Hepatocyte (in vitro differentiated cells): ENCODE measurements around the gene RMP24.

Experiments used
- DNase-seq: peaks from one replicate; pipeline ENCODE4 v3.0.0-alpha.2; 2016; ENCODE audit warnings: low spot score
- H2AFZ ChIP-seq: fragments of 200-600 bp; sonication (generic); 2 replicates; pipeline ENCODE4 v1.6.0; 2016; ENCODE audit warnings: antibody characterized with exemption, mild to moderate bottlenecking
- H3K27ac ChIP-seq: fragments of 200-600 bp; sonication (generic); 2 replicates; pipeline ENCODE4 v1.5.1; 2016; ENCODE audit warnings: mild to moderate bottlenecking
- H3K27me3 ChIP-seq: fragments of 200-600 bp; sonication (generic); 2 replicates; pipeline ENCODE4 v1.6.1; 2016
- H3K36me3 ChIP-seq: fragments of 200-600 bp; sonication (generic); replicated peaks from 2 replicates; pipeline ENCODE4 v1.5.1; 2016; ENCODE audit warnings: low read depth; ENCODE audit not compliant: insufficient read depth
- H3K4me1 ChIP-seq: fragments of 200-600 bp; sonication (generic); 2 replicates; pipeline ENCODE4 v1.5.1; 2016; ENCODE audit warnings: mild to moderate bottlenecking, moderate library complexity; ENCODE audit not compliant: insufficient read depth
- H3K4me2 ChIP-seq: fragments of 200-600 bp; sonication (generic); 2 replicates; pipeline ENCODE4 v1.6.0; 2016
- H3K4me3 ChIP-seq: fragments of 200-600 bp; sonication (generic); 2 replicates; pipeline ENCODE4 v1.5.1; 2016; ENCODE audit warnings: mild to moderate bottlenecking
- H3K79me2 ChIP-seq: fragments of 200-600 bp; sonication (generic); 2 replicates; pipeline ENCODE4 v1.6.0; 2017; ENCODE audit warnings: mild to moderate bottlenecking
- H3K9me2 ChIP-seq: fragments of 200-600 bp; sonication (generic); replicated peaks from 2 replicates; pipeline ENCODE4 v1.6.0; 2017; ENCODE audit warnings: mild to moderate bottlenecking; ENCODE audit not compliant: insufficient read depth
- H3K9me3 ChIP-seq: fragments of 200-600 bp; sonication (generic); 2 replicates; pipeline ENCODE4 v1.5.1; 2016; ENCODE audit warnings: low read depth, mild to moderate bottlenecking
- H4K20me1 ChIP-seq: fragments of 200-600 bp; sonication (generic); 2 replicates; pipeline ENCODE4 v1.6.0; 2016; ENCODE audit warnings: mild to moderate bottlenecking; ENCODE audit not compliant: insufficient read depth, poor library complexity, severe bottlenecking
- CTCF ChIP-seq: fragments of 200-600 bp; sonication (generic); IDR thresholded peaks from 2 replicates; pipeline ENCODE4 v1.5.1; 2016; ENCODE audit warnings: antibody characterized with exemption, mild to moderate bottlenecking; ENCODE audit not compliant: poor library complexity
- EZH2 ChIP-seq: fragments of 200-600 bp; sonication (generic); IDR thresholded peaks from 2 replicates; pipeline ENCODE4 v1.6.1; 2016; ENCODE audit warnings: antibody characterized with exemption, mild to moderate bottlenecking, borderline replicate concordance
- EZH2phosphoT487 ChIP-seq: fragments of 200-600 bp; sonication (generic); IDR thresholded peaks from one replicate; pipeline ENCODE4 v1.6.1; 2018; ENCODE audit warnings: antibody characterized with exemption, mild to moderate bottlenecking, low read depth, moderate library complexity; ENCODE audit not compliant: unreplicated experiment, severe bottlenecking
- WGBS: methylation state at CpG from one replicate; pipeline ENCODE4 v1.1.6; 2016; ENCODE audit warnings: low lambda C conversion rate; ENCODE audit errors: missing lambda C conversion rate; 5-methylcytosine and 5-hydroxymethylcytosine counted together

The RMP24 gene

DNA sequence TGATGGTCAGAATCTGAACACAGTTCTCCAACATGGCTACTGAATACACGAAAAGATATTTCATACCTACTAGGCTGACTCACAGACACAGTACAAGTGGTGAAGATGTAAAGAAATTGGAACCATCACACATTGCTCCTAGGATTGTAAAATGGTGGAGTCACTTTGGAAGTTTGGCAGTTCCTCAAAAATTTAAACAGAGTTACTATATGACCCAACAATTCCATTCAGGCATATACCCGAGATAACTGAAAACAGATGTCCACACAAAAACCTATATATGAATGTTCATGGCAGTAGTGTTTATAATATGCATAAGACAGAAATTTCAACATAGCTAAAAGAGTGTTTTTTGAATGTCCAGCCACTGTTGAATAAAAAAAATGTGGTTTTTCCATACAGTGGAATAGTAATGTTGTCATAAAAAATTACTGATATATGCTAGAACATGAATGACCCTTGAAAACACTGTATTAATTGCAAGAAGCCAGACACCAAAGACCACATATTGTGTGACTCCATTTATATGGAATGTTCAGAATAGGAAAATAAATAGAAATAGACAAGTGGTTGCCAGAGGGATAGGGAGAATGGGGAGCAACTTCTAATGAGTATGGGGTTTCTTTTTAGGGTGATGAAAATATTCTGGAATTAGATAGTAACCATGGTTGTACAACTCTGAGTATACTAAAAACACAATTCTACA is 10.1 kb downstream of the RMP24 start:
- no peaks in the 10 kb centered on the region for H3K27me3 ChIP-seq
- no peaks in the 10 kb centered on the region for H3K4me1 ChIP-seq
- H3K79me2 ChIP-seq, result no peaks in the 10 kb centered on the region
- WGBS, result 76% methylated on average over 2 of the region's 2 CpGs
- no peak overlapping the region for H2AFZ ChIP-seq
- H3K9me3 ChIP-seq, result no peaks in the 10 kb centered on the region
- no peaks in the 10 kb centered on the region for H3K9me2 ChIP-seq
- no peak overlapping the region for H3K4me3 ChIP-seq
- H4K20me1 ChIP-seq, result no peaks in the 10 kb centered on the region
- no peak for TF ChIP-seq EZH2phosphoT487
- no peak for TF ChIP-seq EZH2
- no peak for TF ChIP-seq CTCF
- H3K36me3 ChIP-seq, result no peaks in the 10 kb centered on the region
- H3K4me2 ChIP-seq, result no peak overlapping the region
- no peak for DNase-seq
- H3K27ac ChIP-seq, result no peak overlapping the region

DNA sequence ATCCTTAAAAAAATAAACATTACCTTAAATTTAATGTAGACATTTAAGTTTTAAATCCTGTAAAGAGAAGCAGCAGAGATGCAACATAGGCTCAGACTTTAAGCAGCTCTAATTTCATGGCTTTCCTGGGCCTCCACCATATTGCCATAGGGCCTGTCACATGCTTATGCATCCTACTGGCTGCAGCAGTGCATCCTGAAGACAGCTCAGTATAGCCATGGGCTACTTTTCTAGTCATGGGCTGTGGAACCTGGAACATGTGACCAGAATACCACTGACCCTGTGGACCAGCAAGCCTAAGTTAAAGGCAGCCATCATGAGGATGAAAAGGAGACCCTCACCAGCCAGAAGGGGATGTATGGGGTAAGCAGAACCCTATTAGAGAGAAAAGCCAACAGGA is 10.7 kb downstream of the RMP24 start:
- Histone ChIP-seq H2AFZ (no peak overlapping the region), H3K4me3 (no peak overlapping the region), H3K36me3 (no peaks in the 10 kb centered on the region), H4K20me1 (no peaks in the 10 kb centered on the region), H3K4me2 (no peak overlapping the region), H3K27ac (no peak overlapping the region), H3K27me3 (no peaks in the 10 kb centered on the region), H3K4me1 (no peaks in the 10 kb centered on the region), H3K9me2 (no peaks in the 10 kb centered on the region), H3K79me2 (no peaks in the 10 kb centered on the region), H3K9me3 (no peaks in the 10 kb centered on the region)
- DNase-seq, result no peak
- TF ChIP-seq EZH2phosphoT487, result no peak

DNA sequence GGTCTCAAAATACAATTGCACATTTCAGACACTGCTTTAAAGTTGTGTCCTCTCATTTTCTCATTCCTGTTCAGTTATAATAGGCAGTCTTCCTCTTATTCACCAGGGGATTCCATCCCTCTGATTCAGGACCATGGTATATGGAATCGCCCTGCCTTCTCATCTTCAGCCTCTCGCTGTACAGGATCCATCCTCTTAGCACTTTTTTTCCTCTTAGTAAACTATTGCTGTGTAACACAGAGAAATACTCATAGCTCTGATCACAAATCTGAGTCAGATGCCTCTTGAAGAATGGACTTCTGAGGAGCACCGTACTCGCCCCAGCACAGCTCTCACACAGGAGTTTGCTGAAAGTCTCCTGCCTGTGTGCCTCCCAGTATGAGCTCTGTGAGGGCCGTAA is 11.3 kb downstream of the RMP24 start:
- no peaks in the 10 kb centered on the region for H3K4me1 ChIP-seq
- H3K79me2 ChIP-seq, result no peaks in the 10 kb centered on the region
- WGBS, result 94% methylated on average over 5 of the region's 5 CpGs
- H3K4me2 ChIP-seq, result no peak overlapping the region
- no peaks in the 10 kb centered on the region for H3K36me3 ChIP-seq
- H3K9me3 ChIP-seq, result no peaks in the 10 kb centered on the region
- TF ChIP-seq EZH2phosphoT487 (no peak), CTCF (no peak), EZH2 (no peak)
- H3K27me3 ChIP-seq, result no peaks in the 10 kb centered on the region
- H3K9me2 ChIP-seq, result no peaks in the 10 kb centered on the region
- DNase-seq, result no peak
- H3K4me3 ChIP-seq, result no peak overlapping the region
- H2AFZ ChIP-seq, result no peak overlapping the region
- H3K27ac ChIP-seq, result no peak overlapping the region
- H4K20me1 ChIP-seq, result no peaks in the 10 kb centered on the region

DNA sequence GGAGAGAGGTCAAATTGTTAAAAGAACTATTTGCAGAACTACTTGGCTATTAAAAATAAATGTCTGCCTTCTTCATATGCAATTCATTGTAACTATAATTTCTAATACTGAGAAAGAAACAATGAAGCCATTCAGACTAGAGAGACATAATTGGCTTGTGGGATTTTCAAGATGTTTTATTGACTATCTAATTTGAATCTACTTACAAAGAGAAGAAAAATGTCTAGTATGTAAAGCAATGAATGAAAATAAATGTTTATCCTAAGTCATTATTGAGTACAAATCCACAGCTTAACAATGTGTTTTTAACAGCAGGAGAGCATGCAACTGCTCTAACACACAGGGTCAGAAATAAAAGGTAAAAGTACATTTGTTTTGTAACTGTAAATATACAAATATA is 19.2 kb downstream of the RMP24 start:
- DNase-seq, result no peak
- no peaks in the 10 kb centered on the region for H3K36me3 ChIP-seq
- no peaks in the 10 kb centered on the region for H3K79me2 ChIP-seq
- H3K9me2 ChIP-seq, result no peaks in the 10 kb centered on the region
- no peak overlapping the region for H3K27ac ChIP-seq
- H3K9me3 ChIP-seq, result no peaks in the 10 kb centered on the region
- no peak overlapping the region for H3K4me2 ChIP-seq
- H4K20me1 ChIP-seq, result no peaks in the 10 kb centered on the region
- H3K4me3 ChIP-seq, result no peak overlapping the region
- no peaks in the 10 kb centered on the region for H3K27me3 ChIP-seq
- H2AFZ ChIP-seq, result no peak overlapping the region
- H3K4me1 ChIP-seq, result no peaks in the 10 kb centered on the region
- no peak for TF ChIP-seq EZH2
- TF ChIP-seq EZH2phosphoT487, result no peak
- TF ChIP-seq CTCF, result no peak
